ENCODE data around the gene SSH3. TPM values are rescaled to one million over a fixed set of nuclear protein-coding genes. Genes with fewer than 3 reads are reported as not detected.

The SSH3 gene
- total and polyA plus RNA-seq, 4 donors, result 7.1 to 21.5 (median 14.5) TPM

GRCh38 chr11:67293090-67293489 lies 10.2 kb upstream of the SSH3 start:
- Histone ChIP-seq H3K4me3 (ENCODE audit: low read depth, low read length) (no peak overlapping the region), H3K27me3 (ENCODE audit: control insufficient read depth, insufficient read depth, low read length) (no peaks in the 10 kb centered on the region), H3K27ac (ENCODE audit: low read depth, low read length) (no peak overlapping the region), H3K36me3 (ENCODE audit: control insufficient read depth, insufficient read depth, low read length) (peaks cover 48% of the 10 kb centered on the region), H3K9me3 (ENCODE audit: control insufficient read depth, insufficient read depth, low read length) (peaks cover 3% of the 10 kb centered on the region), H3K4me1 (ENCODE audit: control insufficient read depth, insufficient read depth, low read length) (peaks cover 33% of the 10 kb centered on the region)
- DNase-seq (ENCODE audit: low read depth in 4 of 6, low spot score in 6 of 6), result no peak
- WGBS (ENCODE audit: insufficient coverage), result no CpG with 5 or more reads among the region's 3 CpGs

GRCh38 chr11:67295846-67296245 lies 7.5 kb upstream of the SSH3 start:
- no CpG with 5 or more reads among the region's 1 CpG for WGBS (ENCODE audit: insufficient coverage)
- peaks cover 16% of the 10 kb centered on the region for H3K4me1 ChIP-seq (ENCODE audit: control insufficient read depth, insufficient read depth, low read length)
- no peak overlapping the region for H3K27ac ChIP-seq (ENCODE audit: low read depth, low read length)
- H3K36me3 ChIP-seq (ENCODE audit: control insufficient read depth, insufficient read depth, low read length), result peaks cover 64% of the 10 kb centered on the region
- DNase-seq (ENCODE audit: low read depth in 4 of 6, low spot score in 6 of 6), result peak in 1 of 6 donors; percentile 19
- no peaks in the 10 kb centered on the region for H3K27me3 ChIP-seq (ENCODE audit: control insufficient read depth, insufficient read depth, low read length)
- H3K9me3 ChIP-seq (ENCODE audit: control insufficient read depth, insufficient read depth, low read length), result peaks cover 3% of the 10 kb centered on the region
- no peak overlapping the region for H3K4me3 ChIP-seq (ENCODE audit: low read depth, low read length)

GRCh38 chr11:67298786-67299185 lies 4.5 kb upstream of the SSH3 start:
- Histone ChIP-seq H3K9me3 (ENCODE audit: control insufficient read depth, insufficient read depth, low read length) (peaks cover 3% of the 10 kb centered on the region), H3K36me3 (ENCODE audit: control insufficient read depth, insufficient read depth, low read length) (peaks cover 71% of the 10 kb centered on the region), H3K4me1 (ENCODE audit: control insufficient read depth, insufficient read depth, low read length) (peaks cover 18% of the 10 kb centered on the region), H3K4me3 (ENCODE audit: low read depth, low read length) (no peak overlapping the region), H3K27me3 (ENCODE audit: control insufficient read depth, insufficient read depth, low read length) (no peaks in the 10 kb centered on the region), H3K27ac (ENCODE audit: low read depth, low read length) (no peak overlapping the region)
- 92% methylated on average over 5 of the region's 7 CpGs for WGBS (ENCODE audit: insufficient coverage)
- DNase-seq (ENCODE audit: low read depth in 4 of 6, low spot score in 6 of 6), result no peak

- H3K9me3 ChIP-seq (ENCODE audit: control insufficient read depth, insufficient read depth, low read length), result peaks cover 3% of the 10 kb centered on the region
- no peak for DNase-seq (ENCODE audit: low read depth in 4 of 6, low spot score in 6 of 6)
- H3K27me3 ChIP-seq (ENCODE audit: control insufficient read depth, insufficient read depth, low read length), result no peaks in the 10 kb centered on the region
- 96% methylated on average over 26 of the region's 29 CpGs for WGBS (ENCODE audit: insufficient coverage)
- no peak overlapping the region for H3K27ac ChIP-seq (ENCODE audit: low read depth, low read length)
- no peak overlapping the region for H3K4me3 ChIP-seq (ENCODE audit: low read depth, low read length)
- peaks cover 27% of the 10 kb centered on the region for H3K4me1 ChIP-seq (ENCODE audit: control insufficient read depth, insufficient read depth, low read length)
- peaks cover 68% of the 10 kb centered on the region for H3K36me3 ChIP-seq (ENCODE audit: control insufficient read depth, insufficient read depth, low read length)
Observed at GRCh38 chr11:67299471-67300191, 3.7 kb upstream of the SSH3 start.

GRCh38 chr11:67300256-67300755 lies 3.0 kb upstream of the SSH3 start:
- H3K27me3 ChIP-seq (ENCODE audit: control insufficient read depth, insufficient read depth, low read length), result no peaks in the 10 kb centered on the region
- H3K4me1 ChIP-seq (ENCODE audit: control insufficient read depth, insufficient read depth, low read length), result peaks cover 30% of the 10 kb centered on the region
- H3K27ac ChIP-seq (ENCODE audit: low read depth, low read length), result no peak overlapping the region
- H3K36me3 ChIP-seq (ENCODE audit: control insufficient read depth, insufficient read depth, low read length), result peaks cover 66% of the 10 kb centered on the region
- WGBS (ENCODE audit: insufficient coverage), result 92% methylated on average over 13 of the region's 13 CpGs
- no peak overlapping the region for H3K4me3 ChIP-seq (ENCODE audit: low read depth, low read length)
- peaks cover 3% of the 10 kb centered on the region for H3K9me3 ChIP-seq (ENCODE audit: control insufficient read depth, insufficient read depth, low read length)
- DNase-seq (ENCODE audit: low read depth in 4 of 6, low spot score in 6 of 6), result no peak

GRCh38 chr11:67300756-67301312 lies 2.5 kb upstream of the SSH3 start:
- peaks cover 30% of the 10 kb centered on the region for H3K4me1 ChIP-seq (ENCODE audit: control insufficient read depth, insufficient read depth, low read length)
- no peak overlapping the region for H3K27ac ChIP-seq (ENCODE audit: low read depth, low read length)
- WGBS (ENCODE audit: insufficient coverage), result 93% methylated on average over 21 of the region's 22 CpGs
- no peaks in the 10 kb centered on the region for H3K27me3 ChIP-seq (ENCODE audit: control insufficient read depth, insufficient read depth, low read length)
- peaks cover 3% of the 10 kb centered on the region for H3K9me3 ChIP-seq (ENCODE audit: control insufficient read depth, insufficient read depth, low read length)
- peaks cover 64% of the 10 kb centered on the region for H3K36me3 ChIP-seq (ENCODE audit: control insufficient read depth, insufficient read depth, low read length)
- DNase-seq (ENCODE audit: low read depth in 4 of 6, low spot score in 6 of 6), result no peak
- no peak overlapping the region for H3K4me3 ChIP-seq (ENCODE audit: low read depth, low read length)

- Histone ChIP-seq H3K27me3 (ENCODE audit: control insufficient read depth, insufficient read depth, low read length) (no peaks in the 10 kb centered on the region), H3K4me3 (ENCODE audit: low read depth, low read length) (no peak overlapping the region), H3K9me3 (ENCODE audit: control insufficient read depth, insufficient read depth, low read length) (no peaks in the 10 kb centered on the region), H3K4me1 (ENCODE audit: control insufficient read depth, insufficient read depth, low read length) (peaks cover 30% of the 10 kb centered on the region), H3K27ac (ENCODE audit: low read depth, low read length) (no peak overlapping the region), H3K36me3 (ENCODE audit: control insufficient read depth, insufficient read depth, low read length) (peaks cover 64% of the 10 kb centered on the region)
- 87% methylated on average over 28 of the region's 28 CpGs for WGBS (ENCODE audit: insufficient coverage)
- DNase-seq (ENCODE audit: low read depth in 4 of 6, low spot score in 6 of 6), result no peak
Observed at GRCh38 chr11:67301313-67301921, 1.9 kb upstream of the SSH3 start.

GRCh38 chr11:67301951-67302516 lies 1.3 kb upstream of the SSH3 start:
- DNase-seq (ENCODE audit: low read depth in 4 of 6, low spot score in 6 of 6), result peak in 1 of 6 donors; percentile 32
- H3K4me3 ChIP-seq (ENCODE audit: low read depth, low read length), result no peak overlapping the region
- peaks cover 65% of the 10 kb centered on the region for H3K36me3 ChIP-seq (ENCODE audit: control insufficient read depth, insufficient read depth, low read length)
- no peaks in the 10 kb centered on the region for H3K27me3 ChIP-seq (ENCODE audit: control insufficient read depth, insufficient read depth, low read length)
- no peak overlapping the region for H3K27ac ChIP-seq (ENCODE audit: low read depth, low read length)
- WGBS (ENCODE audit: insufficient coverage), result 62% methylated on average over 5 of the region's 15 CpGs
- peaks cover 30% of the 10 kb centered on the region for H3K4me1 ChIP-seq (ENCODE audit: control insufficient read depth, insufficient read depth, low read length)
- no peaks in the 10 kb centered on the region for H3K9me3 ChIP-seq (ENCODE audit: control insufficient read depth, insufficient read depth, low read length)

GRCh38 chr11:67302571-67303131 lies 679 bp upstream of the SSH3 start:
- H3K27ac ChIP-seq (ENCODE audit: low read depth, low read length), result peak overlapping the region; percentile 33
- DNase-seq (ENCODE audit: low read depth in 4 of 6, low spot score in 6 of 6), result peak in 2 of 6 donors; percentile 4 to 32
- no peaks in the 10 kb centered on the region for H3K9me3 ChIP-seq (ENCODE audit: control insufficient read depth, insufficient read depth, low read length)
- 35% methylated on average over 18 of the region's 23 CpGs for WGBS (ENCODE audit: insufficient coverage)
- peaks cover 68% of the 10 kb centered on the region for H3K36me3 ChIP-seq (ENCODE audit: control insufficient read depth, insufficient read depth, low read length)
- no peaks in the 10 kb centered on the region for H3K27me3 ChIP-seq (ENCODE audit: control insufficient read depth, insufficient read depth, low read length)
- H3K4me1 ChIP-seq (ENCODE audit: control insufficient read depth, insufficient read depth, low read length), result peaks cover 30% of the 10 kb centered on the region
- H3K4me3 ChIP-seq (ENCODE audit: low read depth, low read length), result peak overlapping the region; percentile 49
